Peyer's patch (tissue), 4 donors: ENCODE measurements around the gene SSNA1.

ENCODE experiments used
- POLR2A ChIP-seq, 2 donors: fragments of 450-650 bp; IDR thresholded peaks; one replicate each; pipeline ENCODE4 v1.5.1; 2017; ENCODE audit warnings: antibody characterized with exemption in 2 of 2, mild to moderate bottlenecking in 2 of 2, moderate library complexity in 2 of 2
- TF ChIP-seq, protein P1 (sequence below), 6 experiments: fragments of 450-650 bp in 4 of 6; fragments of 200-600 bp in 2 of 6; sonication (generic) in 1 of 6; IDR thresholded peaks; one replicate each; pipeline ENCODE4 v1.5.1; 2017 to 2019; ENCODE audit warnings: antibody characterized with exemption in 6 of 6, mild to moderate bottlenecking in 3 of 6, moderate library complexity in 1 of 6

DNA sequence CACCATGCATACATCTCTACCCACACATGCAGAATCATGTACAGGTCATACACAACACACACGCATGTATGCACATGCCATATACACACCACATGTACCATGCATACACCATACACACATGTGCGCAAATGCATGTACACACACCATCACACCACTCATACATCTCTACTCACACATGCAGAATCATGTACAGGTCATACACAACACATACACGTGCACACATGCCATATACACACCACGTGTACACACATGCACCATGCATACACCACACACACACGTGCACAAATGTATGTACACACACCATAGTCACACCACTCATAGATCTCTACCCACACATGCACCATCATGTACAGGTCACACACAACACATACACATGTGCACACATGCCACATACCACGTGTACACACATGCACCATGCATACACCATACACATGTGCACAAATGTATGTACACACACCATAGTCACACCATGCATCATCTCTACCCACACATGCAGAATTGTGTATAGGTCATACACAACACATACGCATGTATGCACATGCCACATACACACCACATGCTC, 35.6 kb upstream of the SSNA1 start:
- no peak for TF ChIP-seq POLR2A (IDR thresholded peaks at IDR 0.05)
- TF ChIP-seq, protein P1, sequence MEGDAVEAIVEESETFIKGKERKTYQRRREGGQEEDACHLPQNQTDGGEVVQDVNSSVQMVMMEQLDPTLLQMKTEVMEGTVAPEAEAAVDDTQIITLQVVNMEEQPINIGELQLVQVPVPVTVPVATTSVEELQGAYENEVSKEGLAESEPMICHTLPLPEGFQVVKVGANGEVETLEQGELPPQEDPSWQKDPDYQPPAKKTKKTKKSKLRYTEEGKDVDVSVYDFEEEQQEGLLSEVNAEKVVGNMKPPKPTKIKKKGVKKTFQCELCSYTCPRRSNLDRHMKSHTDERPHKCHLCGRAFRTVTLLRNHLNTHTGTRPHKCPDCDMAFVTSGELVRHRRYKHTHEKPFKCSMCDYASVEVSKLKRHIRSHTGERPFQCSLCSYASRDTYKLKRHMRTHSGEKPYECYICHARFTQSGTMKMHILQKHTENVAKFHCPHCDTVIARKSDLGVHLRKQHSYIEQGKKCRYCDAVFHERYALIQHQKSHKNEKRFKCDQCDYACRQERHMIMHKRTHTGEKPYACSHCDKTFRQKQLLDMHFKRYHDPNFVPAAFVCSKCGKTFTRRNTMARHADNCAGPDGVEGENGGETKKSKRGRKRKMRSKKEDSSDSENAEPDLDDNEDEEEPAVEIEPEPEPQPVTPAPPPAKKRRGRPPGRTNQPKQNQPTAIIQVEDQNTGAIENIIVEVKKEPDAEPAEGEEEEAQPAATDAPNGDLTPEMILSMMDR (IDR thresholded peaks at IDR 0.05): no peak
